ENCODE measurements around the gene CCDC3. TPM values are rescaled to one million over a fixed set of nuclear protein-coding genes. Genes with fewer than 3 reads are reported as not detected.

CCDC3 gene
- total and polyA plus RNA-seq, 2 of the 8 experiments (the other 6 are each of a cell fraction or from before 2014, with no cell fraction given), result 3.4 to 3.7 TPM

DNA sequence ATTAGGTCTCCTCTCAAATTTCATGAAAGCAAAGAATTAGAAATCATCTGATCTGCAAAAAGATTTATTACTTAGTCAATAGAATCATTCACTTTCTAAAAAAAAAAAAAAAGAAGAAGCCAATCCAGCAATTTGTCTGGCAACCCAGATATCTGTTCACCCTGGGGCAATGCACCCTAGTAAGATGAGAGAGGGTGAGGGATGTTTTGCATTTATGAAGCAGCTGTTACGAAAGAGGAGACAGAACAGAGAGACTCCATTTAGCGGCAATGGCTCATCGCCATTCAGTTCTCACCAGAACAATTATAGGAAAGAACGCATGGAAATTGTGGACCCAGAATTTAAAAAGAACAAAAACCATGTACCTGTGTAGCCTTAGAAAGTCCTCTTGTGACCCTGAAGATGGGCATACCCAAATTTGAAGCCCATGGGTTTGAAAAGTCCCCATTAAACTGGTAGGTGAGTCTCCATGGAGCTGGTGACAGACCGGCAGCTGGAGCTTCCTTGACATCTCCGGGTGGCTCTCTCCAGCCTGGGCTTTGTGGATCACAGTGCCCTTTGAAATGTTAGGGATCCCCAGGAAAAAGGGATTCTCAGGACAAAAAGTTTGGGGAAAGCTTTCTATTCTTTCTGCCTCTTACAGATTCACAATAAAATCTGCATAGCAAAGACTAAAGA is 45.5 kb upstream of the CCDC3 start (continued):
- TF ChIP-seq MAFK (IDR thresholded peaks at IDR 0.05; ENCODE audit: low read depth, low read length) (no peak), SRF (IDR thresholded peaks at IDR 0.05; ENCODE audit: low read depth, low read length) (no peak), SIRT6 (IDR thresholded peaks at IDR 0.05; ENCODE audit: low read length) (no peak)

All from H1 (cell line).